ENCODE data around the gene UNC5A. TPM values are rescaled to one million over a fixed set of nuclear protein-coding genes. Genes with fewer than 3 reads are reported as not detected.

The UNC5A gene
- total RNA-seq, 1 experiment from 2014 or later: not detected

DNA sequence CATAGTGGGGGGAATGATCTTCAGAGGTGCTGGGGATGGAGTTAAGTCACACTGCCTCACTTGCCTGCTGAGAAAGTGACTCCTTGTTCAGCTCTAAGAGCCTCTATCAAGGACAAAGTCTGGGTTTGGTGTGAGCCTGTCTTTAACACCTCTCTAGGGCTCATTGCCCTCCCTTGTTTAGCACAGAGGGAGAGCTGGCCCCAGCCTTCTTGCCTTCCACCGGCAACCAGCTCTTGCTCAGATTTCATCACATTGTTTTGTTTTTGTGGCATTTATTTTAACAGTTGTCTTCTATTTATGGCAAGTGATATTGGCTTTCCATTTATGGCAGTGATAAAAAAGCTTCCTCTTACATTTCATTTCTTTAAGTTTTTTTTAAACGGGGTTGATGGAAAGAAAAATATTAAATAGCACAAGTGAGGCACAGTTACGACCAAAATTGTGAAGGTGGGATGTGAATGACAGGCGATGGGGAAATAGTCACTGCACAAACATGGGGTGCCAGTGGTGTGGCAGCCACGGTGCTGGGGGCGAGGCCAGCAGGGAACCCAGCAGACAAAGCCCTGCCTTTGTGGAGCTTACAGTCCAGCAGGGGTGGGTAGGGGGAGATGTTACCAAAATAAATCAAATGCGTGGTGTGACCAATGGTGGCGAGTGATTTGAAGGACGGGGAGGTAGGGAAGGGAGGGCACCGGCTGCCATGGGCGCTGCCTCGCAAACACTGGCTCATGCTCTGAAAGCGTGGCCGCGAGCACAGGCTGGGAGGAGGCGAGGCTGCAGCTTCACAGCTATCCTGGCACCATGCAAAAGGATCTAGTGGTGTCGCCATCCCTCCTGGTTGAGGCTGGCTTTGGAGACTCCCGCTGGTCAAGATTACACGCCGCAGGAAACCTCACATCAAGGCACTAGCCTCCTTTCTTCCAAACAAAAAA is 21.2 kb upstream of the UNC5A start:
- no peaks in the 10 kb centered on the region for H3K36me3 ChIP-seq
- peaks cover 75% of the 10 kb centered on the region for H3K27me3 ChIP-seq (replicated peaks)
- H3K4me1 ChIP-seq (replicated peaks): no peaks in the 10 kb centered on the region
- H3K9me3 ChIP-seq (replicated peaks): no peaks in the 10 kb centered on the region
- H3K4me3 ChIP-seq: no peak overlapping the region
- no peak for DNase-seq (ENCODE audit: low read depth in 1 of 2, low spot score in 2 of 2)
- H3K27ac ChIP-seq: no peak overlapping the region

DNA sequence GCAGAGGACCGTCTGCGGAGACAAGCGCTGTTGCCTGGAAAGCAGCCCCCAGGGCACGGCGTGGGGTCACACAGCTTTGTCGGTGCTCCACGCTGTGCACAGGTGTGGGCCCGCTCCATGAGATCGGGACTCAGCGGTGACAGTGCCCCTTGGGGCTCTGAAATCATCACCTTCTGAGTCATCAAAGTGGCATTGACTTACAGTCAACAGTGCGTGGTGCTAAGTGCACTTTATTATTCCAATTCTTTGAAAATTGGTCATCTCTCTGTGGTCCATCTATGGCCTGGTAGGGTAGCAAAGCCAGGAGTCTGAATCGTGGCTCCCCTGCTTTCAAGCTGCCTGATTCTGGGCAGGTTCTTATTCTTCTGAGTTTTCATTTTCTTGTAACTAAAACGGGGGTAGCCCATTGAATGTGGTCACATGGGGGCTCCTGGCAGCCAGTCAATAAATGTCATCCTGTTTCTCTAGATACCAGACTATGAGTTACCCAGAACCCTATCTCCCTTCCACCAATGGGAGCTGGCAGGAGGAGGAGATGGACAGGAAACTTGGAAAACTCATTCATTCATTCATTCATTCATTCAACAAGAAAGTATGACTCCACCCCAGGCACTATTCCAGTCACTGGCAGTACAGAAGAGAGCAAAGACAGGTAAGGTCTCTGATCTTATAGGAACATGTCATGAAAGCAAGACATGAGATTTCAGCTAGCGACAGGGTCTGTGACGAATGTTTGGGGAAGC is 20.3 kb upstream of the UNC5A start:
- Histone ChIP-seq H3K9me3 (replicated peaks) (no peaks in the 10 kb centered on the region), H3K36me3 (no peaks in the 10 kb centered on the region), H3K4me3 (no peak overlapping the region), H3K4me1 (replicated peaks) (no peaks in the 10 kb centered on the region), H3K27me3 (replicated peaks) (peaks cover 79% of the 10 kb centered on the region), H3K27ac (no peak overlapping the region)
- no peak for DNase-seq (ENCODE audit: low read depth in 1 of 2, low spot score in 2 of 2)

DNA sequence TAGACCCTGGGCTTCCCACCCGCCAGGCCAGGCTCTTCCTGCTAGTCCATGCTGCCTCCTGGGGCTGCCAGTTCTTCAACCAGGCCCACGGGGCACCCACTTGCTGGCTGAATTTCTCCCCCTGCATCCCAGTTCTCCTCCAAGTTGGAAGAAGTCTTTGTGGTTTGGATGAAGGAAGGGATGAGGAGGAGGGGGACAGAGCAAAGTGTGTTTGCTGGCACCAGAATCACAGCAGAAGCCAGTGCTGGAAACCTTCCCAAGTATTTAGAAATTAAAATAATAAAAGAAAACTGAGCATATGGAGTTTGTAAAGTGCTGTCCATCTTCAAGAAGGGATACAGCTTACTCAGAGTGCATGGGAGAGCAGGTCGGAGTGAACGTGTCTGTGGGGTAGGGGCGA is 19.4 kb upstream of the UNC5A start:
- DNase-seq (ENCODE audit: low read depth in 1 of 2, low spot score in 2 of 2): no peak
- Histone ChIP-seq H3K36me3 (no peaks in the 10 kb centered on the region), H3K4me1 (replicated peaks) (no peaks in the 10 kb centered on the region), H3K27ac (no peak overlapping the region), H3K27me3 (replicated peaks) (peaks cover 84% of the 10 kb centered on the region), H3K9me3 (replicated peaks) (no peaks in the 10 kb centered on the region), H3K4me3 (no peak overlapping the region)

DNA sequence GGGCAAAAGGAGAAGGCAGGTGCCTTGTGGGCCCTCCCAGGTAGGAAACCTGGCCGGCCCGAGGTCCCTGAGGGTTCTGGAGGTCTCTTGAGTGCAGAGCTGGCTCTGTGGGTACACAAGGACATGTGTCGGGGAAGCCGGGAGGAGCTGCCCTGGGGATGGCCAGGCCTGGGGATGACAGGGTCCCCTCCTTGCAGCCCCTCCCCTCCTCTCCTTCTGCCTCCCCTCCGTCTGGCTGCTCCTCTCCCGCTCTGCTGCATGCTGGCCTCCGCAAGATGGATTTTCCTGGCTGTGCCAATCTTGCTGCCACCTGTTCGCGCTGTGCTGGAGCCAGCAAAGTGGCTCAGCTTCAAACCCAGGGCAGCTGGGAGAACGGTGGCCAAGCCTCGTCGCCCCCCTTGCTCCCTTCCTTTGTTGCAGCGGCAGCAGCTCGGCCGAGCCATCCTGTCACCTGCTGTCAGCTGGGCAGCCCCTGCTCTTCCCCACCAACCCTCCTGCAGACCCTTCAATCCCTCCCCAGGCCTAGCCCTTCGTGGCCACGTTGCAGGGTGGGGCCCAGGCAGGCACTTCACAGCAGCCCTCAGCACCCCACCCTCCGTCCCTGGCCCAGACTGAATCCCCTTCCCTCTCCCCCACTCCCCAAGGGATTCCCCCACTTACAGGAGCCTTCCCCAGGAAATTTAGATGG is 17.6 kb upstream of the UNC5A start:
- Histone ChIP-seq H3K4me1 (replicated peaks) (no peaks in the 10 kb centered on the region), H3K27ac (no peak overlapping the region), H3K36me3 (no peaks in the 10 kb centered on the region), H3K9me3 (replicated peaks) (no peaks in the 10 kb centered on the region), H3K4me3 (no peak overlapping the region), H3K27me3 (replicated peaks) (peaks cover 94% of the 10 kb centered on the region)
- DNase-seq (ENCODE audit: low read depth in 1 of 2, low spot score in 2 of 2): no peak

DNA sequence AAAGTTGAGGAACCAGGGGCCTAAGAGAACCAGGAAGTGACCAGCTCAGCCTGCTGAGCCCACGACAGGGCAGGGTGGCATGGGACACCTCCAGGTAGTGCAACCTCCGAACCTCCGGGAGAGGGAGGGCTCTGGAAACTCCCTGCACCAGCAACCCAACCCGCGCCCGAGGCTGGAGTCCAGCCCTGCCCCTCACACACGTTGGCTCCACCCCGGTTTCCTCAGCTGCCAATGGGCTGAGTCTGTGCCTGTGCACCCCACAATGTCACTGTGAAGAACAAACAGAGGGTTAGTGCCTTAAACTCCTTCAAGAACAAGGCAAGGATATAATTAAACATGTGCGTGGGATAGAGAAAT is 17.0 kb upstream of the UNC5A start:
- no peaks in the 10 kb centered on the region for H3K4me1 ChIP-seq (replicated peaks)
- H3K9me3 ChIP-seq (replicated peaks): no peaks in the 10 kb centered on the region
- no peak for DNase-seq (ENCODE audit: low read depth in 1 of 2, low spot score in 2 of 2)
- no peak overlapping the region for H3K27ac ChIP-seq
- peaks cover 94% of the 10 kb centered on the region for H3K27me3 ChIP-seq (replicated peaks)
- no peak overlapping the region for H3K4me3 ChIP-seq
- H3K36me3 ChIP-seq: no peaks in the 10 kb centered on the region

DNA sequence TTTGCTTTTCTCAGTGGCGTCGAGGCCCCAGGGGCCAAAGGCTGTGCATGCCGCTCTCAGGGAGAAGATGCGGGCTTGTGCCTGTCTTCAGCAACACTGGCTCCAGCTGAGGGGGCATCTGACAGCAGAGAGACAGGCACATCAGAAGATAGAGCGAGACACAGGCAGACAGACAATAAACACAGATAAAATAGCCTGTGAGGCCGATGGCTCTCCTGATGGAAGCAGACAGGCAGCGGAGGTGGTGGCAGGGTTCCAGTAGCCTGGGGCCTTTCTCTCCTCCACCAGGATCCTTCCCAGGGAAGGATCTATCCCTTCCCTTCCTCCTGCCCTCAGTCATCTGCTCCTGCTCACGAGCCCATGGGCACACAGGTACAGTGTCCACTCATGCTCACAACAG is 16.6 kb upstream of the UNC5A start:
- Histone ChIP-seq H3K9me3 (replicated peaks) (no peaks in the 10 kb centered on the region), H3K36me3 (no peaks in the 10 kb centered on the region), H3K27ac (no peak overlapping the region), H3K27me3 (replicated peaks) (peaks cover 94% of the 10 kb centered on the region), H3K4me1 (replicated peaks) (no peaks in the 10 kb centered on the region), H3K4me3 (no peak overlapping the region)
- DNase-seq (ENCODE audit: low read depth in 1 of 2, low spot score in 2 of 2): no peak

DNA sequence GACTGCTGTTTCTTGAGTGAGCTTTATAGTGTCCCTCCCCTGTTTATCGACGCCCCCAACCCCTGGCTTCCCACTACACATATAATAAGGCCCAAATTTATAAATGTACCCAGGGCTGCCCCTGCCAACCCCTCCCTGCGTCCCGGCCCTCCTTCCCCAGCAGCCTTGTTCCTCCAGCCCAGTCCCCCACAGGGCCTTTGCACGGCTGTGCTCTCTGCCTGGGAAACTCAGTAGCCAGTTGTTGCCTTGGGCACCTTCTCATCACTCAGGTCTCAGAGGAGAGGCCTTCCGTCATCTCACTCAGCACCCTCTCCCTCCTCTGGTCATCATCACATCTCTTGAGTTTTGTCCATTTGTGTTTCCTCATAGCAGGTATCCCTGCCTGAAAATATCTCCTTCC is 15.8 kb upstream of the UNC5A start:
- Histone ChIP-seq H3K27ac (no peak overlapping the region), H3K27me3 (replicated peaks) (peaks cover 94% of the 10 kb centered on the region)

DNA sequence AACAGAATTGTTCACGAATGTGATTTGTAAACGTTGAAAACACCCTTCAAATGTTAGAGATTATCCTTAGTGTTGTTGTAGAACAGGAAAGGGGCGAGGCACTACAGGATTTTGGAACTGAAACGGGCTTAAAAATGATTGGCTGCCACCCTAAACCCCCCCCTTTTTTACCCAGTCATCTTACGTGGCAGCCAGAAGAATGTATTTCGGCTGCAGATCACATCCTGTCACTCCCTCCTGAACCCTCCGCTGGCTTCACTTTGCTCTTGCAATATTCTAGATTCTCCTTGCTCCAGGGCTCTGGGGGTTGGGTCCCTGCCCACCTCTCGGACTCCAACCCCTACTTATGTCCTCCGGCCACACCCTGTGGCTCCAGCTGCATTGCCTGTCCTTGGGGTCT is 13.9 kb upstream of the UNC5A start:
- peaks cover 79% of the 10 kb centered on the region for H3K27me3 ChIP-seq (replicated peaks)
- H3K27ac ChIP-seq: no peak overlapping the region
- no peaks in the 10 kb centered on the region for H3K36me3 ChIP-seq
- no peak overlapping the region for H3K4me3 ChIP-seq
- DNase-seq (ENCODE audit: low read depth in 1 of 2, low spot score in 2 of 2): no peak
- H3K4me1 ChIP-seq (replicated peaks): no peaks in the 10 kb centered on the region
- no peaks in the 10 kb centered on the region for H3K9me3 ChIP-seq (replicated peaks)

More for the DNA sequence above, 15.8 kb upstream of the UNC5A start:
- Histone ChIP-seq H3K4me1 (replicated peaks) (no peaks in the 10 kb centered on the region), H3K36me3 (no peaks in the 10 kb centered on the region), H3K9me3 (replicated peaks) (no peaks in the 10 kb centered on the region), H3K4me3 (no peak overlapping the region)
- DNase-seq (ENCODE audit: low read depth in 1 of 2, low spot score in 2 of 2): no peak

DNA sequence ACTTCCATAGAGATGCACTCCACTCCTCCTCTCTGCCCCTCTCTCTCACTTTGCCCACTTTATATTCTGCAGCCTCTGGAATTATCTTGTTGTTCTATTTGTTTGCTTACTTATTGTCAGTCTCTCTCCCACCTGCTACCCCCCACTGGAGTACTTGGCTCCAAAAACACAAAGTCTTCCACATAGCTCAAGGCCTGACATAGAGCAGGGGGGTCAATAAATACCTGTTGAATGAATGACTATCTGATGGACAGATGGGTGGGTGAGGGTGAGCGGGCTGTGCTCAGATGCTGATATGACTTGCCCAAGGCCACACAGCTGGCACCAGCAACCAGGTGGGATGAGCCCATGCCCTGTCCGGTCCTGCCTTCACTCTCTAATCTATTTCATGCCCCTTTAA is 13.4 kb upstream of the UNC5A start:
- Histone ChIP-seq H3K36me3 (no peaks in the 10 kb centered on the region), H3K9me3 (replicated peaks) (no peaks in the 10 kb centered on the region), H3K27ac (no peak overlapping the region), H3K4me3 (no peak overlapping the region), H3K4me1 (replicated peaks) (no peaks in the 10 kb centered on the region), H3K27me3 (replicated peaks) (peaks cover 74% of the 10 kb centered on the region)
- DNase-seq (ENCODE audit: low read depth in 1 of 2, low spot score in 2 of 2): no peak

DNA sequence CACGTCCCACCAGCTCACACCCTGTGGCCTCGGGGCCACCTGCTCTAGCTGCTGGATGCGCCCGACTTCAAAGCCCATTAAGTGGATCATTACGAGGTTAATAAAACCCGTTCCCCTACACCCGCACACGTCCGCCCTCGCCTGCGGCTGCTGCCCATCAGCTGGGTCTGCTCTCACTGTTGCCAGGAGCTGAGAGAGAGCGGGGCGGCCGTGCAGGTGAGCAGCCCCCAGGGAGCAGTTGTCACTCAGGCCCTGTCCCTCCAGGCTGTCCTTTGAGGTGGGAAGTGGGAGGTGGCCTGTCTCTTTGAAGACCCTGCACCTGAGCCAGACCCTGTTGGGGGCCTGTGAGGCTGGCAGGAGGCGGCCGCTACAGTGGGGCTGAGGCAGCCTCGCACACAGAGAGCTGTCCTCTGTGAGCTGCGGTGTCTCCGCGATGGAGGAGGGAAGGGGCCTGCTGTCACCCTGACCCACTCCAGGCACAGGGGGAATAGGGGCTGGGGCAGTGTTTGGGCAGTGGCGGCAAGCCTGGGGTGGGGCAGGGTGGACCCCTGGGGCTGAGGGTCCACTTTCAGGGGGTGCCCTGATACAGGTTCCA is 12.8 kb upstream of the UNC5A start:
- H3K36me3 ChIP-seq: no peaks in the 10 kb centered on the region
- H3K27me3 ChIP-seq (replicated peaks): peaks cover 68% of the 10 kb centered on the region

DNA sequence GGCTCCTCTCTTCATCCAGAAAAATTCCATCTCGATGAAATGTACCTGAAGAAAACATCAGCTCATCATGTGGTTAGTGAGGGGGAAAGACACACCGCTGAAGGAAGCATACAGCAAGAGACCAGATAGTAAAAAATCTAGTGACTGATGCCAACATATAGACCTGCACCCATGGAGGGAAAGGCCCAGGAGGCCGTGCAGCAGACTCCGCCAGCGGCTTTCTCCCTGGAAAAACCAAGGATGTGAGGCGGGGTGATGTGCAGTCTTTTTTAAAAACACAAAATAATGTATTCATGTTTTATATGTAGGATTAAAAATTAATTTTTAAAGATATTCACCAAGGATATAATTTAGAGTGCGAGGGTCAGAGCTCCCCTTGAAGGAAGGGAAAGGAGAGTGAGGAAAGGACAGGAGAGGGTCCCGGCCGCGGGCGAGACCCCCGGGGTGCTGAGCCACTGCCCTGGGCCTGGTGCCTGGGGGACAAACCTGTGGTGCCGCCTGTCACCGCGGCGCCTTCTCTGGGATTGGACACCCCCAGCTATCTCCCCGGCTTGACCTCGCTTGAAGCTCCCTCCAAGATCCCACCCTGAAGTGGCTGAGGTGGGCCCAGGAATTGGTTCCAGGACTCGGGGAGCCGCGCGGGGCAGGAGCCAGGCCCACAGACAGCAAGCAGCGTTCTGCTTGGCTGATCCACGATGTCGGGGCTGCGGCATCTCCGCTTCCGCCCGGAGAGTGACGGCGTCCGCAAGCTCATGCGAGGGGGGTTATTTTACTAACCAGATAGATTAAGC is 12.1 kb upstream of the UNC5A start:
- H3K4me1 ChIP-seq (replicated peaks): no peaks in the 10 kb centered on the region
- no peaks in the 10 kb centered on the region for H3K36me3 ChIP-seq
- peaks cover 61% of the 10 kb centered on the region for H3K27me3 ChIP-seq (replicated peaks)

More for the DNA sequence above, 12.8 kb upstream of the UNC5A start:
- no peak overlapping the region for H3K27ac ChIP-seq
- H3K4me1 ChIP-seq (replicated peaks): no peaks in the 10 kb centered on the region
- DNase-seq (ENCODE audit: low read depth in 1 of 2, low spot score in 2 of 2): no peak
- no peak overlapping the region for H3K4me3 ChIP-seq
- no peaks in the 10 kb centered on the region for H3K9me3 ChIP-seq (replicated peaks)

DNA sequence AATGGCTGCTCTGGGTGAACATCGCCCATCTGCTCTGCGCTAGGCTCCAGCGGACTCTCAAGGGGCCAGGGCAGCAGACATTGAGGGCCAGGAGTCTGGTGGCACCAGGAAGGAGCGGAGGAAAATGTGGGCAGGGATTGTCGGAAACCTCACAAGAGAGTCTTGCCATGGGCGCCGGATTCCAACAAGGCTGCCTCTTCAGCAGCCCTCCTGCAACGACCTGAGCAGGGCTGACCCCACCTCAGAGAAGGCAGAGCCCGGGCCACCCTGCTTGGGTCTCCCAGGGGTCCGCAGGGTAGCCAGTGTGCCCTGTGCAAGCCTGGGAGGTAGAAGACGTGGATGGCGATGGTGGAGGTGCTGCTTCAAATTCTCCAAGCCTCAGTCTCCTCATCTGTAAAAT is 11.4 kb upstream of the UNC5A start:
- H3K9me3 ChIP-seq (replicated peaks): no peaks in the 10 kb centered on the region
- no peak for DNase-seq (ENCODE audit: low read depth in 1 of 2, low spot score in 2 of 2)
- H3K27ac ChIP-seq: no peak overlapping the region
- no peak overlapping the region for H3K4me3 ChIP-seq
- no peaks in the 10 kb centered on the region for H3K36me3 ChIP-seq
- no peaks in the 10 kb centered on the region for H3K4me1 ChIP-seq (replicated peaks)
- peaks cover 54% of the 10 kb centered on the region for H3K27me3 ChIP-seq (replicated peaks)

More for the DNA sequence above, 12.1 kb upstream of the UNC5A start:
- no peak overlapping the region for H3K27ac ChIP-seq
- no peak overlapping the region for H3K4me3 ChIP-seq
- no peak for DNase-seq (ENCODE audit: low read depth in 1 of 2, low spot score in 2 of 2)
- H3K9me3 ChIP-seq (replicated peaks): no peaks in the 10 kb centered on the region

DNA sequence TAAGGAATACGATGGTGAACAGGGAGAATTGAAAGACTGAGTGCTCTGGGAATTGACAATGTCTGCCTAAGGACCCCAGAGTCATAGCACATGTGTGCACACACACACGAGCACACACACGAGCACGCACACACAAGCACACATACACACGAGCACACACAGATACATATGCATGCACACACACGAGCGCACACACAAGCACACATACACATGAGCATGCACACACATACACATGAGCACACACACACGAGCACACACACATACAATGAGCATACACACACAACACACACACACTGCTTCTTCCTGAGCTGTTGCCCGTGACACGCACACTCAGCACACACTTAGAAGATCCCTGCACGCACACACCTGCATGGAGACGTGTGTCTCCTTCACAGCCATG is 10.9 kb upstream of the UNC5A start:
- Histone ChIP-seq H3K9me3 (replicated peaks) (no peaks in the 10 kb centered on the region), H3K27me3 (replicated peaks) (peaks cover 49% of the 10 kb centered on the region), H3K4me1 (replicated peaks) (no peaks in the 10 kb centered on the region), H3K36me3 (no peaks in the 10 kb centered on the region), H3K4me3 (no peak overlapping the region), H3K27ac (no peak overlapping the region)
- no peak for DNase-seq (ENCODE audit: low read depth in 1 of 2, low spot score in 2 of 2)

Measured in SJSA1 (cell line).